Measurements from ENCODE around the gene TLR10.

The TLR10 gene

GRCh38 chr4:38765382-38765781 lies 17.4 kb downstream of the TLR10 start:
- H3K9me3 Mint-ChIP-seq, result peaks cover 7% of the 10 kb centered on the region
- peaks cover 6% of the 10 kb centered on the region for H3K4me1 Mint-ChIP-seq
- H3K4me3 Mint-ChIP-seq, result no peak overlapping the region
- H3K27me3 Mint-ChIP-seq (ENCODE audit: low read depth, poor library complexity), result no peaks in the 10 kb centered on the region
- H3K36me3 Mint-ChIP-seq (ENCODE audit: low read depth), result no peaks in the 10 kb centered on the region
- peak overlapping the region; percentile 9 for H3K27ac Mint-ChIP-seq
- no peak for DNase-seq
- TF ChIP-seq CTCF (IDR thresholded peaks at IDR 0.05), result no peak

GRCh38 chr4:38764277-38764676 lies 18.5 kb downstream of the TLR10 start:
- Mint-ChIP-seq H3K4me3 (no peak overlapping the region), H3K27me3 (ENCODE audit: low read depth, poor library complexity) (no peaks in the 10 kb centered on the region), H3K9me3 (peaks cover 7% of the 10 kb centered on the region), H3K27ac (no peak overlapping the region), H3K36me3 (ENCODE audit: low read depth) (no peaks in the 10 kb centered on the region), H3K4me1 (peaks cover 9% of the 10 kb centered on the region)
- TF ChIP-seq CTCF (IDR thresholded peaks at IDR 0.05), result no peak
- no peak for DNase-seq

- no peak for TF ChIP-seq CTCF (IDR thresholded peaks at IDR 0.05)
- H3K9me3 Mint-ChIP-seq, result peaks cover 6% of the 10 kb centered on the region
- DNase-seq, result no peak
- H3K27me3 Mint-ChIP-seq (ENCODE audit: low read depth, poor library complexity), result no peaks in the 10 kb centered on the region
- no peak overlapping the region for H3K27ac Mint-ChIP-seq
- no peaks in the 10 kb centered on the region for H3K36me3 Mint-ChIP-seq (ENCODE audit: low read depth)
- H3K4me3 Mint-ChIP-seq, result no peak overlapping the region
- H3K4me1 Mint-ChIP-seq, result peaks cover 11% of the 10 kb centered on the region
Observed at GRCh38 chr4:38762560-38762959, 20.2 kb downstream of the TLR10 start.

GRCh38 chr4:38759790-38760122 lies 23.0 kb downstream of the TLR10 start:
- Mint-ChIP-seq H3K9me3 (no peaks in the 10 kb centered on the region), H3K27ac (no peak overlapping the region), H3K4me3 (no peak overlapping the region), H3K36me3 (ENCODE audit: low read depth) (no peaks in the 10 kb centered on the region), H3K27me3 (ENCODE audit: low read depth, poor library complexity) (no peaks in the 10 kb centered on the region), H3K4me1 (peaks cover 11% of the 10 kb centered on the region)
- no peak for DNase-seq
- TF ChIP-seq CTCF (IDR thresholded peaks at IDR 0.05), result no peak

GRCh38 chr4:38759113-38759789 lies 23.5 kb downstream of the TLR10 start:
- Mint-ChIP-seq H3K27ac (no peak overlapping the region), H3K4me3 (no peak overlapping the region)

More at GRCh38 chr4:38759113-38759789, 23.5 kb downstream of the TLR10 start:
- H3K4me1 Mint-ChIP-seq, result peaks cover 11% of the 10 kb centered on the region
- peak; percentile 71 for DNase-seq
- no peaks in the 10 kb centered on the region for H3K36me3 Mint-ChIP-seq (ENCODE audit: low read depth)
- H3K9me3 Mint-ChIP-seq, result no peaks in the 10 kb centered on the region
- H3K27me3 Mint-ChIP-seq (ENCODE audit: low read depth, poor library complexity), result no peaks in the 10 kb centered on the region
- TF ChIP-seq CTCF (IDR thresholded peaks at IDR 0.05), result peak; percentile 65

All from nephron progenitor cell (in vitro differentiated cells).